HG02943 (cell line): Measurements from ENCODE around the gene HYAL1.

Experiments used
- ATAC-seq: cut with Tn5 transposase; IDR thresholded peaks from one replicate; pipeline ENCODE4 v1.9.1; 2021; ENCODE audit warnings: mild to moderate bottlenecking, low read depth, moderate library complexity; ENCODE audit not compliant: unreplicated experiment

Gene HYAL1

DNA sequence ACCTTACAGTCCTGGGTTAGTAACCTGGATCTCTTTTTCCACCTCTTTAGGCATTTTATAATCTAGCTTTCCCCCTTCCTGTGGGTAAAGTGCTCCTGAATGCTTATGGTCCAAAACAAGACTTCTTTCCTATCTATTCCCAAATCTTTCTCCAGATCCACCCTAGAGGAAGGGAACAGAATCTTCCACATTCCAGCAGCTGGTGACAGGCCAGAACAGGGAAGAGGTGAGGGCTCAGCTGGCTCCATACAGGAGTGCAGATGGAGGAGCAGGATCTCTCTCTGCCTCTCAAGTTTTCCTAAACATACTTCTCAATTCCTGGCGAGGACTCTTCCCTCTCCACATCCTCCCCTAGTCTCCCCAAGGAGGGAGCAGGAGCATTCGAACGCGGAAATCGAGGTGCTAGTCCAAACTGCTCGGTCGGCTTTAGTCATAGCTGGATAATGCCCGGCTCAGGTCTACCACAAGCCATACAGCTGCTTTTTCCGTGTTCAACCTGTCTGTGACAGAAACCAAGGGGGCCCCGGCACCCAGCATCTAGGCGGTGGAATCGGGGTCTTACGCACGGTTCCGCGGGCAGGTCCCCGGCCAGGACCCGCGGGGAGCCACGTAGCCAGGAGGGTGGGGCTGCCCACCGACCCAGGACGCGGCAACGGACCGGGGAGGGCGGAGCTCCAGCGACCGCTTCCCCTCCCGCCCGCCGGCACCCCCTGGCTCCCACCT is 33.2 kb upstream of the HYAL1 start:
- ATAC-seq: peak; percentile 31

DNA sequence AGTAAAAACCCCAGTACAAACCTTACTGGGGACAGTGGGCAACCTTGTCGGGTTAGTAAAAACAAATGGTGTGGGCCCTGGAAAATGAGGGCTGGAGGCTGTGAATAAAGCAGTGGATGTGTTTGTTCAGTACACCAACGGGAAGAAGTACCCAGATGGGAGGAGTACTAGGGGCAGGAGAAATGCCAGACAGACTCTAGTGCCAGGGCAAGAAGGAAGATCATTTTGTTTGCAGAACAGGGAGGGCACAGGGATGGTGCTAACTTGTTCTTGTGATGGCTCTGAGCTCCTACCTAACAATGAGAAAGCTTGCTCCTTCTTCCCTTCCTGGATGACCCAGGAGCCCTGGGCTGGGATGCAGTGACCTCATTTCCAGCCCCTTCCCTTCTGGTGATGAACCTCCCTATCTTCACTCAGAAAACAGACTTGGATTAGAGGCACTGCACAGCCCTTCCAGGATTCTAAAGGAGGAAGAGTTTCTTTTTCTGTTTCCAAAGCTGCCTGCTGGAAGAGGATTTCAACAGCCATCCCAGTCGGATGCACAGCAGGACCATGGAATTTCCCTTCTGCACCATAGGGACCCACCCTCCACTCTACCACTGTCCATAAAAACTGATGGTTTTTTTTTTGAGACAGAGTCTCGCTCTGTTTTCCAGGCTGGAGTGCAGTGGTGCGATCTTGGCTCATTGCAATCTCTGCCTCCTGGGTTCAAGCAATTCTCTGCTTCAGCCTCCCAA is 31.1 kb upstream of the HYAL1 start:
- ATAC-seq: no peak

DNA sequence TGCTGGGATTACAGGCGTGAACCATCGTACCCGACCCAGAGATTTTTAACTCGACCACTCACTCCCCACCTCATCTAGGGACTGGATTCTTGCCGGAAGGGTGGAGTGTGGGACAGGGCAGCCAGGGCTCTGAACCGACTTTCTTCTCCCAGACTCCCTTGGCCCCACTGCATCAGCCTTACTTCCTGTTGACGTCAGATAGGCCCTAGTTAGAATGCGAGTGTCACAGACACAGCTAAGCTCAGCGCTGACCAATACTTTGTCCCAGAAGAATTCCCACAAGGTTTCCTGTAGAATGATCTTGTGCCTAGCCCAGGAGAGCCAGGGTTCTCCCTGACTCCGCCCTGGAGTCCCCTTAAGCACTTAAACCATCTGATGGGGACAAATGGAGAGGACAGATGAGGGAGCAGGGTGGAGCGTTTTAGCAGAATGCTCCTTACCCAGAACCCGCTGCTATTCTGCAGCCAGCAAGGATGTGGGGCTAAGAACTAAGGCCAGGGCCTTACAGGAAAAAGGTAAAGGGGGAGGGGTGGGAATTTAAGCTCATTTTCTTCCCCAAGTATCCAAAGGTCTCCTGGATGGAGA is 30.5 kb upstream of the HYAL1 start:
- ATAC-seq: no peak

DNA sequence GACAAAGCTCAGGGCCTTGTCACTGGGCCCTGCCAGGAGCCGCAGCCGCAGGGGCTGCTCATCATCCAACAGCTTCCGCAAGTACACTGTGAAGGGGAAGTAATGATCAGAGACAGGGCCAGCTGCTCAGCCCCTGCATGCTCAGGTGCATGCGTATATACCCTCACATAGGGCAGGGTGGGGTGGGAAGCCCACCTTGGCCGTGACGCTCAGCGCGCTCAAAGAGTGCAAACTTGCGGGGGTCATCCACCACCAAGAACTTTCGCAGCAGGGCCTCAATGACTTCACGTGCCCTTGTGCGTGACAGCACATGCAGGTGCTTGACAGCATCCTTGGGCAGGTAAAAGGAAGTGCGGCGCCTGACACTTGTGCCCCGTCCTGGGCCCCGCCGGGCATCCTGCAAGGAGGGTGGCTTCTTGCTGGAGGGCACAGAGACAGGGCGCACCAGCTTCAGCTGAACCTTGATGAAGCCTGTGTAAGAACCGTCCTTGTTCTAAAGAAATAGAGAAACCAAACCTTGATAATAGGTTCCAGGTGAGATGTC is 28.1 kb upstream of the HYAL1 start:
- ATAC-seq: no peak

DNA sequence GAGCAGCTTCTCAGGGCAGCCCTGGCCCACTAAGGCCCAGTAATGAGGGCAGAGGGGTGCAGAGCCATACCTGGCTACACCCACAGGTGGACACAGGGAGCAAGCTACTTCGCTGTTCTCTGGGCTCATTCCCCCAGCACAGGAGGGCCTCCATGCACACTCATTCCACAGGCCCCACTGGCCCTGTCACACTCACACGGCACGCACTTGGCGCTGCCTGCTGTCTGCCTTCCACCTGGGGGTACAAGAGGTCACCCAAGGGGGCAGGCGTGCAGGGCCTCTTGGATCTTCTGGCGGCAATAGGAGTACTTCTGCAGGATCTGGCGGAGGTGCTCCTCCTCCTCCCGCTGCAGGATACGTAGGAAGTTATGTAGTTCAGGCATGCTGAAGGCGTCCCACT is 27.0 kb upstream of the HYAL1 start:
- ATAC-seq: no peak

DNA sequence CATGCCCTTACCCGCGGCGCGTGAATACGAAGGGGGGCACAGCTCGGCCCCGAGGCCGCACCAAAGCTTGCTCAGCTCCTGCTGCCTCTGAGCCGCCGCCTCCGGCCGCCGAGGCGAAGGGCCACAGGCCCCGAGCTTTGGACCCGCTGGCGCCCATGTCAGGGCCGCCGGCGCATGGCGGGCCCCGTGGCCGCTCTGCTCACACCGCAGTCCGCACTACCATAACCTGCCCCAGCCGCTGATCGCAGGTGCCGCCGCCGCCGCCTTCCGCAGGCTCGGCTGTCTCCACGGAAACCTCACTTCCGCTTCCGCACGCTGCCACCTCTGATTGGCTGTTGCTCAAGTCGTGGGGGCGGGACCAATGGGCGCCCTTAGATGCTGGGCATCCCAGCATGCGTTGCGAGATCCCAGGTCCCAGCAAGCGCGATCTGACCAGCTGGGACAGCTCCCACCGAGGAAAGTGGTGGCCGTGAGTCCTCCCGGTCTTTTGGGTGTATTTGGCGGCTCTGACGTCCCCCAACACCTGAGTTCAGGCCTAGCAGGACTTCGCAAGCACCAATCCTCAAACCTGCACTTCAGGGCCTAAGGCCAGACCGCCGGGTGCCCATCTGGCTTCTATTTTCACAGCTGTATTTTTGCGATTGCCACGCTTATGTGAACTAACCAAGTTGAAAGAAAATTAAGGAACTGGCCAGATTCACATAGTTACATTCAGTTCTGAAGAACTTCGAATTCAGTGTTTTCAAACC is 24.7 kb upstream of the HYAL1 start, which contains the start of gene TUSC2:
TSS of gene TUSC2 (minus strand) at position 281 of the 749 bp plus-strand sequence. CDS start at position 157, 124 bp downstream.
- peak; percentile 87 for ATAC-seq

DNA sequence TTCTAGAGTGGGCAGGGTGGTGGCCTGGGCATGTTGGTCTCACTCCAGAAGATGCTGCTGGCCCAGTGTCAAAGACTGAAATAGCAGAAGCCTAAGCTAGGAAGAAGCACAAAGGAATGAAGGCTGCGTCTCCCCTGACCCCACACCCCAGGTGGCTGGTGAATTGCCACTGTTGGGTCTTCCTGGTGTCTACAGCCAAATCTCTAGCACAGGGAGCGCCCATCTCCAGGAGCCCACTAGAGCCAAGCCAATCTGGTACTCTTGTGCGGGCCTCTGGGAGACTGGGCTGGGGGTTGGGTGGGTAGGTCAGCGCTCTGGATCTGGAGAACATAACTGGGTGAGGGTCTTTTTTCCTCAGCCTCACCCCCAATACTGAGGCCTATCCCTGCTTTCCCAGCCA is 23.8 kb upstream of the HYAL1 start:
- ATAC-seq: no peak

DNA sequence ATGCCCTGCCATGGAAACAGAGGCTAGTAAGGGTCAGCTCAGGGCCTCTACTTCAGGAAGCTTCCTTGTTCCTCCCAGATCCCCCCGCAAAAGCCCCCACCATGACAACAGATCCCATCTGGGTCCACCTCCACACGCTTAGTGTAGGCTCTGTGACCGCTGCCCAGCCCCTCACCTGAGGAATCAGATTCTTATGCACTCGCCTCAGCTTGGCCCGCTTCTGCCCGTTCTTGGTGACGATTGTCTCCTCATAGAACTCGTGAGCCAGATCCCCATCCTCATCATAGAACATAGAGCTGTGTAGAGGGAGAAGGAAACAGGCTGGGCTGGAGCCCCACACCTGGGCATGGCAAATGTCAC is 22.8 kb upstream of the HYAL1 start:
- ATAC-seq: no peak

DNA sequence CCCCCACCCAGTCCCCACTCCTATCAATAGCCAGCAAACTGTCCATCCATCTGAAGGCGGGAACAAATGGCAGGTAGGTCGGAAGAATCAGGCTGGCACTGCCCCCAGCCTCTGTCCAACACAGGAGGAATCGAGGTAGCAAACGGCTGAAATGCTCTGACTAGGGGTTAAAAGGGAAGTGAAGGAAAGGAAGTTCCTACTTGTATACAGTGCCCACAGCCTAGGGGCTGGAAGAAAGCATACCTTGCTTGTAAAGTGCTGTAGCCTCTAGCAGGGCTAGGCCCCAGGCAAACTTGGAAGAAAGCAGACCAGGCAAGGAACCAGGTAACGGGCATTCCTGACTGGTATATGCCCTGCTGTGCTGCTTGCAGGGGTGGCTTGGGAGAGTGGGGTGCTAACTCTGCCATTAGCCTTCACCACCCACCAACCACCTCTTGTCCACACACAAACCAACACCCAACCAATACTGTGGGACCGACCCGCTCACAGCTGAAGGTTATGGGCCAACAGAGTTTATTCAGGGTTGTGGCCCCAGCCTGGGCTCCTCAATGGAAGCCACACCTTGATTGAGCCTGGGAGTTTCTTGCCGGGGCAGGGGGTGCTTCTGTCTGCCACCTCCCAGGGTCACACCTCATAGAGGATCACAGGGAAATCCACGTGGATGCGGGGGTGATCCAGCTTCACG is 22.3 kb upstream of the HYAL1 start:
- ATAC-seq: no peak

DNA sequence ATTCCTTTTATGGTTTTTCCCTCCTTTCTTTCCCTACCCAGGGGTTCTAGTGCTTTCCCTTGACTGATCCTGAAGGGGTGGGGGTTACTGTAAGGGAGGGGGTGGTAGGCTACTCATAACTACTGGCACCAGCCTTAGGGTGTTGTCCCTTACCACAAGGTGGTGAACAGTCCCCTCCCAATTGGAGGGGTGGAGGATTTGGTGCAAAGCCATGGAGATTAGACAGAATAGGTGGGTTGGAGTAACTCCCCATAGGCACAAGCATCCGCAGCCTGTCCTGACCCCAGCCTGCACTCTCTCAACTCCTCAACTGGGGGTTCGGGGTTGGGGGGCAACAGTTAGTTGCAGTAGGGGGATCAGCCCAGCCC is 21.7 kb upstream of the HYAL1 start:
- ATAC-seq: no peak

DNA sequence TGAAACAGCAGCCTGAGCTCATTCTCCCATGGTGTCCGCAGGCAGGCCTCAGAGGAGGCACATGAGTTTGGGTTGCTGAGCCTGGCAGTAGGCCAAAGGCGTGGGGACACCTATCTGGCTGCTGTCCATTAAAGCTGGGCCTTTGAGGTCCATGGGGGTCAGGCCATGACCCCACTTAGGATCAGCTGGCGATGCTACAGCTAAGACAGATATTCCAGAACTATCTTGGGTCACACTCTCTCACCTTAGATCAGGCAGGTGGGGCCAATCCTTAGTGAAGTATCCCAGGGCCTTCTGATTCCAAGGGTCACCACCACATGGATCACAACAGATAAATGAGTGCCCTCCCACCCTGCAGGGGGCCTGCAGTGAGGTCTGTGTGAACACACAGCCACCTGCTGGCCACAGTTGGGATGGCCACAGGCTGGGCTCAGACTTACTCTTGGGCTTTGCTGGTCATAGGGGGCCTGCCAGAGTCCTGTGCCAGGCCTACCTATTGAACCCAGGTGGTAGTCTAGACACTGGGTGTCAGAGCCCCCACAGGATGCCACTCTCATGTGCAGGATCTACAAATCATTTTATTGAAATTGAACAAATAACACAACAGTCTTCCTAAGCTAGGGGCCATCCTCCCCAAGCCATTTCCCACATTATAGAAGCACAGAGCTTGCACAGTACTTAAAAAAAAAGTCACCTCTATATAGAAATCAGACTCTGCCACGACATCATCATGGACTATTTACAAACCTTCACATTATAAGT is 21.2 kb upstream of the HYAL1 start:
- ATAC-seq: no peak

DNA sequence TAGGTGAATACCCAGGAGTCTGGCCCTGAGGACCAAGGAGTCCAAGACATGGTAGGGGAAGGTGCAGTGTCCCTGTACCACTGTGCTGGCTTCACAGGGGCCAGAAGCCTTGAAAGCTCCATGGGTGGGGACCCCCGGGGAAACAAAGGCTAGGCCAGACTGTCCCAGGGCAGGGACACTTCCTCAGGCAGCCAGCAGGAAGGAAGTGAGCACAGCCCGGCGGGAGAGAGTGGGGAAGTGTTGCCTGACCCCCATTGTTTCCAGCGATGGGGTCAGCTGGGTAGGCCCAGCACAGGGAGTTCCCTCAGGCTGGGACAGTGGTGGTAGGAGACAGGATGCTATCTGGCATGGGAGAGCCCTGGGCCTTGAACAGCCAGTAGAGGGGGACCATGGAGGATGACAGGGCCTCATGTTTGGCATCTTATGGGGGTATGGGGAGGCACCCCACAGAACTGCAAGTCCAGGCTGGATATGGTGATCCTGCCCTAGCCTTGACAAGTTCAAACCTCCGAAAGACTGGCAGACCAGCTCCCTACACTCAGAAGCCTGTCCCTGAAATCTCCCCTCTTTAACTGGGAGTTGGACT is 20.3 kb upstream of the HYAL1 start:
- ATAC-seq: no peak

DNA sequence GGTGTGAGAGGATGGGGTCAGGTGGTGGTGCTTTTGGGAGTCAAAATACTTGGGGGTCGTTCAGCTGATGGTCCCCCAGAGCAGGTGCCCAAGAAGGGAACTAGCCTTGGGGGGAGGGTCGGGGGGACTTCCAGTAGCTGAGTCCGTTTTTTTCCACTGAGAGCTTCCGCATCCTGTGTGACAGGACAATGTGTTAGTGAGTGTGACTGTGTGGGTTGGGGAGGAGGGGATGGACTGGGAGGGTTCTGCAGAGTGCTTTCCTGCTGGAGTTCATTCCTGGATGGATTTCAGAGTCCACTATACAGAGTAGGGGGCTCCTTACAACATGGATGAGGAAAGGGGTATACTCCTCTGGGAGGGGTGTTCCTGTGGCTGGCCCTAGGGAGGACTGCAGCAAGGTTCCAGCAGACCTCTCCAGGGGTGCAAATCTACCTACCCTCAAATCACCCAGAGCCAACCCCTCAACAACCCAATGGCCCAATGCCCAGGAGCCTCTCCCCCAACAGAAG is 19.8 kb upstream of the HYAL1 start:
- no peak for ATAC-seq

DNA sequence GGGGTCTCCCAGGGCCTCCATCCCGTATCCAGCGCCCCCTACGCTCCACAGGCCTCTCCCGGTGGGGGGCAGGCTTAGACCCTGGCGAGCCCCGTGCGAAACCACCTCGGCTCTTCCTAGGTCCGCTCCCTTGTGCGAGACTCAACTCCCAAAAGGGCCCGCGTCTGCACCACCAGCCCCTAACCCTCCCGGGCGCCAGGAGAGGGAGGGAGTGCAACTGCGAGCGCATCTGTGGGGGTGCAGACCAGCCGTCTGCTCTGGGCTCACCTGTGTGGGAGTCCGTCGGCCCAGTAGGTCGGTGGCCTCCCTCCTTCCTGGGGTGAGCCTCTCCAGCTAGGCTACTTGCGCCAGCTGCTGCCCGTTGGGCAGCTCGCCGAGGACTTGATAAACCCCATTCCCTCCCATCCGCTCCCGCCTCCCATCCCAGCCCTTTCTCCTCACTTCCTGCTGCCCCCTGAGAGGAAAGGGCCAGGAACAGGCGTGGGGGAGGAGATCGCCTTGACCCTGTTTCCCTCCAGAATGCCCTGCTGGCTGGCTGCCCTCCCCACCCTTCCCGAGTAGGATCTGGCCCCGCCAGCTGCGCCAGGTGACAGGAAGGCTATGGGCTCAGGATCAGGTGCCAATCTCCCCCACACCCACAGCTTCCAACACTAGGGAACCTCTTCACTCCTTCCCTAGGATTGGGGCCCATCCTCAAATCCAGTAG is 19.2 kb upstream of the HYAL1 start, which contains the start of gene HYAL2:
TSS of gene HYAL2 (minus strand) at position 360 of the 706 bp plus-strand sequence. CDS start 2,256 bp downstream, outside the sequence.
- ATAC-seq: no peak

DNA sequence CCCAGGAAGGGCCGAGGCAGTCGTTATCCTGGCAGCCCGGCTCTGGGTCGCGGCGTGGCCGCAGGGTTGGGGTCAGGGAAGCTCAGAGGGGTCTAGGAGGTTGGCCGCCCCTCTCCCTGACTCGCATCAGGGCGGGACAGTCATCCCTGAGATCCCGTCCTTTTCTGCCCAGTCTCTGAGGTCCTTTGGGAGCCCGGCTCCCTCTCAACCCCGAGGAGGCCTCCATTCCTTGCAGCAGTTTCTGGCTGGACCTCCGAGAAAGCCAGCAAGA is 18.7 kb upstream of the HYAL1 start:
- ATAC-seq: no peak

DNA sequence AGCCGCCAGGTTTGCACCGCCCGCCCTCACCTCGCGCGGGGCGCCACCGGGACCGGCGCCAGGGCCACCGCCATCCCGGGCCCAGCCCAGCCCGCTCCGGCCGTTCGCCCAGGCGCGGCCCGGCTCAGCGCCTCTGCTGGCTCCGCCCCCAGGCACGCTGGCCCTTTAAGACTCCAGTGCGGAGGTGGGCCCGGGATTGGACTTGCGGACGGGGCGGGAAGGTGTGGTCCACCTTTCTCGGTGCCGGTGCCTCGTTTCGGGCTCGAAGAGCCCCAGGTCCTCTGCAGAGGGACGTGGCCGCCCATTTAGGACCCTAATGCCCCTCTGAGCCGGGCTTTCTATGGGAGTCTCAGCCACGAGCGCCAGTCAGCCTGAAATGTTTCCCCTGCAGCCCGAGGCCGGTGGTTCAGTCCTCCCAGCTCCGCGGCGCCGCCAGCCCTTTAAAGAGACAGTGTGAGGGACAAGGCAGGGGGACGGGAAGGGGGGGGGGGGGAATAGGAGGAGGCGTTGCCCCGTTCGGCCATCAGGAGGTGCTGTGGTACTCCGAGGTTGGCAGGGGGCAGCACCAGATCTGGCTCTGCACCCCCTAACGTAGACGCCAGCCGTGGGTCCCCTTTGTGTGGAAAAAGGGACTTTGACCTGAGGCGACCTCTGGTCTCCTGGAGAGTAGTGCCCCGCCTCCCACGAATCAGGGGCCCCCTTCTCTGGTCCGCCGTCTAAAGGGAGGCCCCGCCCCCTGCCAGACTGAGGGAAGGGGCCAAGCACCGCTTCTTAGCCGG is 18.2 kb upstream of the HYAL1 start:
- peak; percentile 77 for ATAC-seq

DNA sequence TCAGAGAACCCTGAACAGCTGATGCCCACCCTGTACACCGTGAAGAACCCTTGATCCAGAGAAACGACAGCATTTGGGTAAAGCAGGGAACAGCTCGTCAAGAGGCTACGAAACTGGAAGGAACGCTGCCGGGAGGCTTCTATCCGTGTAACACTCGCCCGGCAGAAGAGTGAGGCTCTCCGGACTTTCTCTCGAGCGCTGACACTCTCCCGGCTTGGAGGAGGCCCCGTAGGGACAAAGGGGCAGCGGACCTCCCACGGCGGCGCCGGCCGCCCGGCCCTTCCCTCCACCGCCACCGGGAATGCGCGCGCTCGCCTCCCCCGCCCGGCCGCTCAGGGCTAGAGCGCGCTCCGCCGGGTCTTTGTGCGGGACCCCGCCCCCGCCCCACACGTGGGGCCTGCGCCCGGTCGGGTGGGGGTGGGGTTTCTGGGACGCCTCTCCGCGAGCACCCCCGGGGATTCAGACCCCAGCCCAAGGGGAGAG is 17.5 kb upstream of the HYAL1 start:
- peak; percentile 39 for ATAC-seq
